HG03457 (cell line): ENCODE data around the gene COPS3.
"Not testable (repeated sequence)": the region's sequence is repeated elsewhere in the genome, so short reads cannot be mapped to it uniquely, and the experiment has no call there.

ENCODE experiments used
- ATAC-seq: cut with Tn5 transposase; IDR thresholded peaks from one replicate; pipeline ENCODE4 v1.9.1; 2021; ENCODE audit warnings: moderate number of reproducible peaks; ENCODE audit not compliant: unreplicated experiment

COPS3 gene

DNA sequence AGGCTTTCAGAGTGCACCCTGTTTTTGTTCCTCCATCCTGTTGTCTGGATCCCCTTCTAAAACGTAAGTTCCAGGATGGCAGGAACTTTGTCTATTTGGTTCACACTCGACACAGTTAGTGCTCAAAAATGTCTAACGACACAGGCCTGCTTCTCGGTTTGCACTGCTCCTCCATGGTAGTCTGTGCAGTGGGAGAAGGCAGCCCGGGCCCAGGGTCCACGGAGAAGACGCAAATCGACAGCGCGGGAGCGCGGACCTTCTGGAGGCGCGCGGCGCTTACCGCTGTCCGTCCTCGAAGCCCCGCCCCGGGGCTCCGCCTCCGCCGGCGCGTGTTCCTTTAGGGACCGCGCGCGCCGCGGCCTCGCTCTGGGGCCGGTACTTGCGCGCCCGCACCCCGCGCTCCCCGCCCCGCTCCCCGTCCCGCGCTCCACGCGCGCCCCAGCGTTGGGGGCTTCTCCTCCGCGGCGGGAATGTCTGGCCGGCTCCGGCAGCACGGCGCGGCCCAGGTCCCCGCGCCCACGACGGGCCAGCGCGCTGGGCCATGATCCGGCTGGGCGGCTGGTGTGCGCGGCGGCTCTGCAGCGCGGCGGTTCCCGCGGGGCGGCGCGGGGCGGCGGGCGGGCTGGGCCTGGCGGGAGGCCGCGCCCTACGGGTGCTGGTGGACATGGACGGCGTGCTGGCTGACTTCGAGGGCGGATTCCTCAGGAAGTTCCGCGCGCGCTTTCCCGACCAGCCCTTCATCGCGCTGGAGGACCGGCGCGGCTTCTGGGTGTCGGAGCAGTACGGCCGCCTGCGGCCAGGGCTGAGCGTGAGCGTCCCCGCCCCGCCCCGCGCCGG lies 22.2 kb upstream of the COPS3 start, which contains the start of gene NT5M:
TSS of gene NT5M (plus strand) at position 364 of the 837 bp plus-strand sequence. CDS start at position 542, 178 bp downstream.
- ATAC-seq = peak; percentile 47

DNA sequence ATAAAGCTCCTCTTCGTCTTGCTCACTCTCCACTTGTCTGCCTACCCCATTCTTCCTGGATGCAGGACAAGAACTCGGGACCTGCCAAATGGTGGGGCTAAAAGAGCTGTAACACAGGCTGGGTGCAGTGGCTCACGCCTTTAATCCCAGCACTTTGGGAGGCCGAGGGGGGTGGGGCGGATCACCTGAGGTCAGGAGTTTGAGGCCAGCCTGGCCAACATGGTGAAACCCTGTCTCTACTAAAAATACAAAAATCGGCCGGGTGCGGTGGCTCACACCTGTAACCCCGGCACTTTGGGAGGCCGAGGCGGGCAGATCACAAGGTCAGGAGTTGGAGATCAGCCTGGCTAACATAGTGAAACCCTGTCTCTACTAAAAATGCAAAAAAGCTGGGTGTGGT lies 20.6 kb upstream of the COPS3 start:
- ATAC-seq = not testable (repeated sequence)

DNA sequence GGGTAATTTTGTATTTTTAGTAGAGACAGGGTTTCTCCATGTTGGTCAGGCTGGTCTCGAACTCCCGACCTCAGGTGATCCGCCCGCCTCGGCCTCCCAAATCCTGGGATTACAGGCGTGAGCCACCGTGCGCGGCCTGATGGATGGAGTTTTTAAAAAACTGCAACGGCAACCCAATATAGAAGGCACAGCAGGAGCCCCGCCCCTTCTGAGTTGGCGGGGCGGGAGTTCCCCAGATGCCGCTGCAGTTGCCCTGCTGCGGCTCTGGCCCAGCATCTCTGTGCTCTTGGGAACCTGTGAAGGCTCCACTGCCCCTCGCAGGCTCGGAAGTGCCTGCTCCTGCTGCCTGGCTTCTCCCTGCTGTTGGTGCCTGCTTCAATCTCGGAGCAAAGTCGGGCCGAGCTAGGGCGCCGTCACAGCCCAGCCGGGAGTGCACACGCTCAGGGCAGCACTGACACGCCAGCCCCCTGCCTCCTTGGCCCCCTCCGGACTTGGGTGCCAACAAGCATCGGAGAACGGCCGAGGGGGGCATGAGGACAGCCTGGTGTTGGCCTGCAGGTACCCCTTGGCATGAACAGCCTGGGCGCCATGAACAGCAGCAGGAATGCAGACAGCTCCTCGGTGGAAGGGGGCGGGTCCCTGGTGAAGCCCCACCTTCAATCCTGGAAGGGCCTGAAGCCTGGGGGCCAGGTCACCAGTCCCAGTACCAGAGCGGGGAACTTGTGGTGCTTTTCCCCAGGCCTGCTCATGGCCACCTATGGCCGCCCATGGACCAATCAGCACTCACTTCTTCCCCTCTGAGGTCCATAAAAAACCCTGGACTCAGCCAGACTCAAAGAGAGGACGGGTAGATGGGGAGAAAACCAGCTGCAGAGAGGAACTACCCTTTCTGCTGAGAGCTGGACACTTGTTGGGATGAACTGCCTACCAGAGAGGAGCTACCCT lies 19.9 kb upstream of the COPS3 start:
- no peak for ATAC-seq

DNA sequence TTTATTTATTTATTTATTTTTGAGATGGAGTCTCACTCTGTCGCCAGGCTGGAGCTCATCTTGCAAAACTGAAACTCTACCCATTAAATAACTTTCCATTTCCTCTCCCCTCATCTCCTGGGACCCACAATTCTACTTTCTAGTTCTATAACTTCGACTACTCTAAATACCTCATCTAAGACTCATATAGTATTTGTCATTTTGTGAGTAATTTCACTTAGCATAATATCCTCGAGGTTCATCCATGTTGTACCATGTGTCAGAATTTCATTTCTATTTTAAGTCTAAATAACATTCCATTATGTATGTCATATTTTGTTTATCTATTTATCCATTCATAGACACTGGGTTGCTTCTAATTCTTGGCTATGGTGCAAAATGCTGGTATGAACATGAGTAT lies 17.1 kb upstream of the COPS3 start:
- no peak for ATAC-seq

DNA sequence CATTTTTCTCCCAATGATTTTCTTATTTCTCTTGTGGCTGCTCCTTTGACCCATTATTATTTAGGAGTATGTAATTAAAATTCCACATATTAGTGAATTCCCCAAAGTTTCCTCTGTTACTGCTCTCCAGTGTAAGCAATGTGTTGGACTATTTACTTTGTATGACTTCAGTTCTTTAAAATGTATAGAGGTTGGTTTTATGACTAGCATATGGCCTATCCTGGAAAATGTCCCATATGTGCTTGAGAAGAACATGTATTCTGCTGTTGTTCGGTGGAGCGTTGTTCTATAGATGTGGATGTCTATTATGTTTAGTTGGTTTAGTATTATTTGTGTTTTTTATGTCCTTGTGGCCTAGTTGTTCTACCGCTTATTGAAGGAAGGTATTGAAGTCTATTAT lies 16.2 kb upstream of the COPS3 start:
- ATAC-seq = no peak

DNA sequence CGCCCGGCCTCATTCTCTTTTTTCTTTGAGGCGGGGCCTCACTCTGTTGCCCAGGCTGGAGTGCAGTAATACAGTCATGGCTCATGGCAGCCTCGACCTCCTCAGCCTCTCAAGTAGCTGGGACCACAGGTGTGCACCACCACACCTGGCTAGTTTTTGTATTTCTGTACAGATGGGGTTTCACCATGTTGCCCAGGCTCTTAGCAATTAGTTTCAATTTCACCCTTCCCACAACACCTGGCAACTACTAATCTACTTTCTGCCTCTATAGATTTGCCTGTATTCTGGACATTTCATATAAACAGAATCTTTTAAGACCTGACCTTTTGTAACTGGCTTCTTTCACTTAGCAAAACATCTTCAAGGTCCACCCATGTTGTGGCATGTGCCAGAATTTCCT lies 14.1 kb upstream of the COPS3 start:
- ATAC-seq = no peak

DNA sequence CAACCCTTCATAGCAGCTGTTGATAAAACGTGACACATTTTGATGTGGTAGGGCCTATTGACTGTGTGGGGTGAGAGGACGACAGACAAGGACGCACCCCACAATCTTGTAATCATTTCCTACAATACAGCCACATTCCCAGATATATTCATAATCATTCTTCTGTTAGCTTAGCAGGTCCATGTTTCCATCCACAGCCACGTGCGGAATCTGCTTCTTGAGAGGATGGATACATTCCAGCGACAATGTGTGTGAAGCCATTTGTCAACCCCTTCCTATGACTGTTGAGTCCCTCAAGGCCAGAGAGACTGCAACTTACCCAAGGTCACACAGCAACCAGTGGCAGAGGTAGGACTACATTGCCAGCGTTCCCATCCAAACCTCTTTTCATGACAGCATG lies 8.7 kb upstream of the COPS3 start:
- ATAC-seq = no peak

DNA sequence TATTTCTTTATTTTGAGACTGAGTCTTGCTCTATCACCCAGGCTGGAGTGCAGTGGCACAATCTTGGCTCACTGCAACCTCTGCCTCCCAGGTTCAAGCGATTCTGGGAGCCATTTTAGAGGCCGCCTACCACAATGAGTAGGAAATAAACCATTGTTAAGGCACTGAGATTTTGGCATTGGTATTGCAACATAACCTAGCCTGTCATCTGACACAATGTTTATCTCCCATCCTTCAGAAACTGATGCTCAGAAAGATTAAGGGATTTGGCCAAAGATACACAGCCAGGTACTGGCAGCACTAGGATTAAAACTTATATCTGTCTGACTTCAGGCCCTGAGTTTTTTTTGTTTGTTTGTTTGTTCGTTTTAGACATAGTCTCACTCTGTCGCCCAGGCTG lies 8.0 kb upstream of the COPS3 start:
- no peak for ATAC-seq

DNA sequence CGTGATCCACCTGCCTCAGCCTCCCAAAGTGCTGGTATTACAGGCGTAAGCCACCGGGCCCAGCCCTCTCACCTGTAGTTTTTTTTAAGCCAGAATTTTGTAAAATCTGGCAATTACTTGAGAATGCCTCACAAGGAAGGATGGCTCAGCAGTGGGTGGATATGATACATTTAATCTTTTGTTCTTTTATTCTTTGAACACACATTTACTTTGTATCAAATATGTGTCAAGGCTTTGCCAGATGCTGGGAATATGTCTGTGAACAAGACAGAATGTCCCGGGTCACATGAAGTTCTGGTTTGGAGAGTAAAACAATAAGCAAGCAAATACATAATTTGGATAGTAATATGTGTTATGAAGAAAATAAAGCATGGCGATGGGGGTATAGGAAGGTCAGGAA lies 4.9 kb upstream of the COPS3 start:
- ATAC-seq = no peak

DNA sequence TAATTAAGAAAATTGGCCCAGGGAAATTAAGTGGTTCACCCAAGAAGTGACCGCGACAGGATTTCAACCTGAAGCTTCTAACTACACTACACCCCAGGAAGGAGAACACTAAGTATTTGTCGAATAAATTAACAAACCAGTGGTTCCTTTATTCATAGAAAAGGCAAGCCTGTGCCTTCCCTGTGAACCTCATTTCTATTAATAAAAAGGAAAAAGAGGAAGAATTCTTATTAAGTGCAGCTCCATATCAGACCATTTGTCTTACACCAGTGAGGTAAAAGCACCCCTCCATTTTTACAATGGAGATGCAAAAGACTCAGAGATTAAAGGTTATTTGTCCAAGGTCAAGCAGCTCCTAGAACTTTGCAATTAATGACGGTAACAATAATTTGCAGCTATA lies 1.7 kb downstream of the COPS3 start:
- no peak for ATAC-seq

DNA sequence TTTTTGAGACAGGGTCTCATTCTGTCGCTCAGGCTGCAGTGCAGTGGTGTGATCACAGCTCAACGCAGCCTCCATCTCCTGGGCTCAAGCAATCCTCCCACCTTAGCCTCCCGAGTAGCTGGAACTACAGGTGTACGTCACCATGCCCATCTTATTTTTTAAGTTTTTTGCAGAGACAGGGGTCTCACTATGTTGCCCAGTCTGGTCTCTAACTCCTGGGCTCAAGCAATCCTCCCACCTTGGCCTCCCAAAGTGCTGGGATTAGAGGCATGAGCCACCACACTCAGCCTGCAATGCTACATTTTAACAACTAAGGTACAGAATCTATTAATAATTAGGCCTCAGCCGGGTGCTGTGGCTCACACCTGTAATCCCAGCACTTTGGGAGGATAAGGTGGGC lies 3.6 kb downstream of the COPS3 start:
- ATAC-seq = not testable (repeated sequence)

DNA sequence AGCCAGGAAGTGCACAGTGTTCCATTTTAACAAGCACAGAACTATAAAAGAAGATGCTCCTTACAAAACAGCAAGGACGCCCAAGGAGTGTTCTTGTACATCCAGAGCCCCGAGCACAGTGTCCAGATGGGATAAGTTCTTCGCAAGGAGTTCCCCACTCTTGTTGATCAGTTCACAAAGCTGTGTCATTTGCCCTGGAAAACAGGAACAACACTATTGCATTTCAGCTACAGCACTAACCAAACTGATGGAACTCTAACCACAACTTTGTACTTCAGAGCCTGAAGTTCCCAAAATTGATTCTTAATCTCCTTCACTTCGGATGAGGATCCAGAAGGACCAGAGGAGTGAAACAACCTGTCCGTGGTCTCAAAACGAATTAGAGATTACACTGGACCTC lies 5.1 kb downstream of the COPS3 start:
- no peak for ATAC-seq

DNA sequence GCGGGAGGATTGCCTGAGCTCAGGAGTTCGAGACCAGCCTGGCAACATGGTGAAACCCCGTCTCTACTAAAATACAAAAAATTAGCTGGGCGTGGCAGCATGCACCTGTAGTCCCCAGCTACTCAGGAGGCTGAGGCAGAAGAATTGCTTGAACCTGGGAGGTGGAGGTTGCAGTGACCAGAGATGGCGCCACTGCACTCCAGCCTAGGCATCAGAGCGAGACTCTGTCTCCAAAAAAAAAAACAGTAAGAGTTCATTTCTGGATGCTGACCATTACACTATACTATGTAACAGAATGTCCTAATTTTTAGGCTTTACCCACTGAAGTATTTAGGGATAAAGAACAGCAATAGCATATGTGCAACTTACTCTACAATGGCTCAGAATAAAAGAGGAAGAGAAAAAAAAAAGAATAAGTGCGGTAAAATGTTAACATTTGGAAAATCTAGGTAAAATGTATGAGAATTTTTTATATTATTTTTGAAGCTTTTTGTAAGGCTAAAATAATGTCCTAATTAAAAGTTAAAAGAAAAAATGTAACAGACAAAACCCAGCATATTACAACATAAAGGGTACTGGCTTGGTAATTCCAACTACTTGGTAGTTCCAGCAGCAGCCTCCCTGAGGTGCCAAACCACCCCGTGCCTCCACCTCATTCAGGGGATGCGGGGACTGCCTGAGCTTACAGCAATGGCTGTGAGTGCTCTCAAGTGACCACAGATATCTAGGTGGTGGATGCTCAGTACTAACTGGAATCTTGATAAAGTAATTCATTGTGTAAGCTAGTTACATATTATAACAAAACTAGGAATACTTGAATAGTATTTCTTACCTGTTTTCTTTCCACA lies 10.9 kb downstream of the COPS3 start:
- ATAC-seq = no peak

DNA sequence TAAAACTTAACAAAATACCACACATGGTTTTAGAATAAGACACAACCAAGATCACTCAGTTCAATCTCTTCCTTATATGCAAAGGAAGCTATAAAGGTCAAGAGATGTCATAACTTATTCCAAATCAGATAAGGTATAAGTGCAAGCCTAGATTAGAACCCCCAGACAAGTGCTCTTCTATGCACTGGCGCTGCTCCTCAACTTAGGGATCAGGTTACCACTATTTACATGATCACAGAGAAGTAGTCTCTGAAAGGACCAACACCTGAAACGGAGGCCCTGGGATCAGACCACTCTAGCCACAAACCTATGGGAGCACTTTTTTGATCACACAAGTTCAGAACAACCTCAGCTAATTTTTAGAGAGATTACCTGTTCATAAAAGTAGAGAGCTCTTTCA lies 16.6 kb downstream of the COPS3 start:
- no peak for ATAC-seq

DNA sequence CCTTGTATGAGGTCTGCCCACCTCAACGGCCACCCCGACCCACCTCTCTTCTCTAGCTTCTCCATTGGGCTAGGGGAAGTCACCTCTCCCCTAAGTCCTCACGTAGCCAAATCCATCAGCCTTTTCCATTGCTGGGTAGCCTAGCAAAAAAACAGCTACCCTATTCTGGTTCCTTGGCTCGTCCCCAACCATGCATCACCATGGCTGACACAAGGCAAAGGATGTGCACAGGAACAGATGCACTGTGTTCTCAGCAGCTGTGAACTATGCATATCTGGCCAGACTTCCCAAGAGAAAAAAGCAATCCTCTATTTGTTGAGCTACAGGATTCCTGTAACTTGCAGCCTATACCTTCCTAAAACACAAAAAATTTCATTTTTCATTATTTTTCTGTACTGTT lies 22.0 kb downstream of the COPS3 start:
- ATAC-seq = no peak

DNA sequence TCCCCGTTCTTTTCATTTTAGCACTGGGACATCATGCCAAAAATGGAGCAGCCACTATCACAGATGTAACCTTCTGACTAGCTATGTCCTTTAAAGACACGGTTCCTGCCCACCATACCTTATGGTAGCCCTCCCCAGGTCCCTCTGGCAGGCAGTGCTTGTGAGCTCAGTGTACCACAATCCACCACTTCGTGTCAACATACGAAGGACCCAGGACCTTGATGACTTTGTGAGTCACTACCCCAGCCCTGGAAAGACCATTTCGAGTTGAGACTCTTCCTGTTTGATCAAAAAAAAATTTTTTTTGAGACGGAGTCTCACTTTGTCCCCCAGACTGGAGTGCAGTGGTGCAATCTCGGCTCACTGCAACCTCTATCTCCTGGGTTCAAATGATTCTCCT lies 23.0 kb downstream of the COPS3 start:
- no peak for ATAC-seq

DNA sequence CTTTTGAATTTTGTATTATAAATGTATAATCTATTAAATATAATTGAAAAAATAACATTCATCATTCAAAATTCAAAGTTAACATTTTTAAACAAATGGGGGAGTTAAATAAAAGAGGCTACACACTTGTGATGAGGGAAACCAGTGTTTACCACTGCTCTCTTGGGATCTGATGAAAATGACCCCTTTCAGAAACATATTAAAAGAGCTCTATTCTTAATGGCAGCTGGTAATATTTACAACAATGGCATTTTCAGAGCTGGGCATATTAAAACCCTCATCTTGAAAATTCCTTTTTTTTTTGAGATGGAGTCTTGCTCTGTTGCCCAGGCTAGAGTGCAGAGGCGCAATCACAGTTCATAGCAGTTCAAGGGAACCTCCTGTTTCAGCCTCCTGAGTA lies 24.7 kb downstream of the COPS3 start:
- no peak for ATAC-seq

DNA sequence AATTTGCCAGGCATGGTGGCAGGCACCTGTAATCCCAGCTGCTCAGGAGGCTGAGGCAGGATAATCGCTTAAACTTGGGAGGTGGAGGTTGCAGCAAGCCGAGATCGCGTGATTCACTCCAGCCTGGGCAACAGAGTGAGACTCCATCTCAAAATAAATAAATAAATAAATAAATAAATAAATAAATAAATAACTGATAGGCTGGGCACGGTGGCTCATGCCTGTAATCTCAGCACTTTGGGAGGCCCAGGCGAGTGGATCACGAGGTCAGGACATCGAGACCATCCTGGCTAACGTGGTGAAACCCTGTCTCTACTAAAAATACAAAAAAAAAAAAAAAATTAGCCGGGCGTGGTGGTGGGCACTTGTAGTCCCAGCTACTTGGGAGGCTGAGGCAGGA lies 25.4 kb downstream of the COPS3 start:
- not testable (repeated sequence) for ATAC-seq

DNA sequence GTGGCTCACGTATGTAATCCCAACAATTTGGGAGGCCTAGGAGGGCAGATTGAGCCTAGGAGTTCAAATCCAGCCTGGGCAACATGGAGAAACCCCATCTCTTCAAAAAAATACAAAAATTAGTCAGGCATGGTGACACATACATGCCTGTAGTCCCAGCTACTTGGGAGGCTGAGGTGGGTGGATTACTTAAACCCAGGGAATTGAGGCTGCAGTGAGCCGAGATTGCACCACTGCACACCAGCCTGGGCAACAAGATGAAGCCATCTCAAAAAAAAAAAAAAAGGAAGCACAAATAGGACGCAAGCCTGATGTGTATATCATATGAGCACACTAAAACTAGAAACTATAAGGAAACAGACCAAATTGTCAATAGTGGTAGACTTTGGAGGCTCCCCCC lies 27.0 kb downstream of the COPS3 start:
- no peak for ATAC-seq

DNA sequence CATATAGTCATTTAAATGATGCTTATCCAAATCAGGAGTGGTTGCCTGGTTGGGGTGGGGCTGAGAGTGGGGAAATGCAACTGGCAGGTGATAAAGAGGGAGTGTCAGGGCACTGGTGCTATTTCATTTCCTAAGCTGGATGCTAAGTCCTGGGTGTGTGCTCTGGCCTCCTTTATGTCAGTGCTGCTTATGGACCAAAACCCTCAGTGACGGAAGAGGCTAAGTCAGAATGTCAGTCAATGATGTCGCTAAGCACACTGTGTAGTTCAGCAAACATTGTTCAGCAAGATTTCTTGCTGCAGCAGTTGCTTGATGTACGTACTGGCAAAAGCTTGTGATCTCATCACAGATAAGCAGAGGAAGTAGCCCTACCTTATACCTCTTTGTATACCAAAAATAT lies 27.6 kb downstream of the COPS3 start:
- ATAC-seq = no peak

DNA sequence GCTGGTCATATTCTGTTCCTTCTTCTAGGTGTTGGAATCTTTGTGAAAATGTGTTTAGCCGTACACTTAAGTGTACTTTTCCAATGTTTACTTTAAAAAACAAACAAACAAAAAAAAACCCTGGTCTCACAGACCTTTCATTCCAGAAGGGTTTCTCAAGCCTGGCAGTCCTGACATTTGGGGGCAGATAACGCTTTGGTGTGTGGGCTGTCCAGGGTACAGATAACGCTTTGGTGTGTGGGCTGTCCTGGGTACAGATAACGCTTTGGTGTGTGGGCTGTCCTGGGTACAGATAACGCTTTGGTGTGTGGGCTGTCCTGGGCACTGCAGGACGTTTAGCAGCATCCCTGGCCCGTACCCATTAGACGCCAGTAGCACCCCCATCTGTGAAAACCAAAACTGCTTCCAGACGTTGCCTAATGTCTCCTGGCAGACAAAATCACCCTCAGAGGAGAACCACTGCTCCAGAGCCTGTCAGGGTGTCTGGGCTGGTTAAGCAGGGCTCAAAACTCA lies 28.8 kb downstream of the COPS3 start:
- no peak for ATAC-seq
